B cell (primary cell): ENCODE measurements around the gene CASP12. TPM values are rescaled to one million over a fixed set of nuclear protein-coding genes. Genes with fewer than 3 reads are reported as not detected.

Experiments
- ATAC-seq: fragments of 200-7000 bp; cut with Tn5 transposase; one replicate; pipeline ENCODE4 v1.10.0; 2021; ENCODE audit warnings: low read depth, mild to moderate bottlenecking, moderate number of reproducible peaks, moderate library complexity
- CTCF ChIA-PET: fragments of 350-600 bp; sonication (Branson Sonifier 250); formaldehyde crosslinking; loops from one replicate; lab custom pipeline; 2021; ENCODE audit warnings: antibody characterized with exemption, inconsistent platforms; lab: Charles Lee
- POLR2A ChIA-PET: fragments of 350-600 bp; sonication (Branson Sonifier 250); formaldehyde crosslinking; loops from one replicate; lab custom pipeline; 2021; ENCODE audit warnings: antibody characterized with exemption; lab: Charles Lee
- DNase-seq: peaks from one replicate; pipeline ENCODE4 v3.0.0; 2013
- H2AFZ ChIP-seq: 2 replicates; pipeline ENCODE4 v1.6.1; 2012; ENCODE audit warnings: mild to moderate bottlenecking, low read depth, low read length; ENCODE audit not compliant: insufficient read depth, poor library complexity, severe bottlenecking
- H3K27ac ChIP-seq, 2 donors: 1 replicate in 1 of 2; 2 replicates in 1 of 2; pipeline ENCODE4 v1.5.1; 2012 to 2013; ENCODE audit warnings: low read length in 2 of 2, mild to moderate bottlenecking in 2 of 2, moderate library complexity in 1 of 2
- H3K27me3 ChIP-seq, 4 experiments: fragments of 200-600 bp in 1 of 4; sonication (generic) in 1 of 4; replicated peaks in 1 of 4; 1 replicate in 2 of 4; 2 replicates in 2 of 4; pipeline versions ENCODE4 v1.6.1 to v1.7.0; 2013 to 2016; ENCODE audit warnings: low read length in 3 of 4, mild to moderate bottlenecking in 2 of 4, mixed read lengths in 1 of 4, moderate library complexity in 1 of 4; ENCODE audit not compliant: insufficient read depth in 4 of 4, control insufficient read depth in 3 of 4; ENCODE audit errors: control extremely low read depth in 1 of 4
- H3K36me3 ChIP-seq, 2 experiments: replicated peaks in 1 of 2; 1 replicate in 1 of 2; 2 replicates in 1 of 2; pipeline versions ENCODE4 v1.6.1 to v1.7.1; 2013; ENCODE audit warnings: low read length in 1 of 2; ENCODE audit not compliant: insufficient read depth in 2 of 2, control insufficient read depth in 1 of 2; ENCODE audit errors: control extremely low read depth in 1 of 2, extremely low read depth in 1 of 2
- H3K4me1 ChIP-seq, 2 donors: fragments of 200-600 bp in 1 of 2; sonication (generic) in 1 of 2; 1 replicate in 1 of 2; 2 replicates in 1 of 2; pipeline versions ENCODE4 v1.5.1 to v1.6.1; 2013 to 2017; ENCODE audit warnings: low read length in 2 of 2; ENCODE audit not compliant: control insufficient read depth in 2 of 2, insufficient read depth in 2 of 2
- H3K4me2 ChIP-seq: replicated peaks from 2 replicates; pipeline ENCODE3; 2012; ENCODE audit warnings: mild to moderate bottlenecking, low read depth, low read length; ENCODE audit not compliant: poor library complexity, severe bottlenecking
- H3K4me3 ChIP-seq, 5 experiments: fragments of 200-600 bp in 1 of 5; sonication (generic) in 1 of 5; 1 replicate in 3 of 5; 2 replicates in 2 of 5; pipeline versions ENCODE4 v1.5.1 to v1.7.0; 2011 to 2016; ENCODE audit warnings: low read length in 4 of 5, mild to moderate bottlenecking in 4 of 5, low read depth in 2 of 5, control low read depth in 1 of 5, moderate library complexity in 1 of 5; ENCODE audit not compliant: insufficient read depth in 1 of 5; ENCODE audit errors: control extremely low read depth in 1 of 5, extremely low read depth in 1 of 5
- H3K79me2 ChIP-seq: fragments of 200-600 bp; sonication (generic); one replicate; pipeline ENCODE4 v1.6.0; 2016; ENCODE audit warnings: low read length; ENCODE audit not compliant: control insufficient read depth, insufficient read depth
- H3K9ac ChIP-seq: fragments of 200-600 bp; sonication (generic); 2 replicates; pipeline ENCODE4 v1.6.1; 2017; ENCODE audit warnings: mild to moderate bottlenecking, low read length, moderate library complexity
- H3K9me3 ChIP-seq, 3 donors: one replicate each; pipeline versions ENCODE4 v1.6.1 to v1.7.1; 2013; ENCODE audit warnings: low read length in 2 of 3; ENCODE audit not compliant: control insufficient read depth in 2 of 3, insufficient read depth in 1 of 3; ENCODE audit errors: control extremely low read depth in 1 of 3
- H4K20me1 ChIP-seq: 2 replicates; pipeline ENCODE4 v1.6.0; 2012; ENCODE audit warnings: mild to moderate bottlenecking, low read length; ENCODE audit not compliant: insufficient read depth, control insufficient read depth, poor library complexity, severe bottlenecking
- H3K27ac Mint-ChIP-seq: one replicate; pipeline ENCODE4 v1.8.0; 2021; ENCODE audit warnings: mixed read lengths
- H3K27me3 Mint-ChIP-seq: one replicate; pipeline ENCODE4 v1.8.0; 2021; ENCODE audit warnings: mixed read lengths
- H3K4me1 Mint-ChIP-seq: one replicate; pipeline ENCODE4 v1.8.0; 2021; ENCODE audit warnings: mixed read lengths
- H3K4me3 Mint-ChIP-seq: one replicate; pipeline ENCODE4 v1.8.0; 2021; ENCODE audit warnings: mixed read lengths
- H3K9me3 Mint-ChIP-seq: one replicate; pipeline ENCODE4 v1.8.0; 2022; ENCODE audit warnings: mixed read lengths; ENCODE audit not compliant: insufficient read depth
- CTCF ChIP-seq: fragments of 200-600 bp; IDR thresholded peaks from one replicate; pipeline ENCODE4 v1.8.0; 2022; ENCODE audit warnings: antibody characterized with exemption, mild to moderate bottlenecking
- EZH2 ChIP-seq: IDR thresholded peaks from 2 replicates; pipeline ENCODE4 v1.6.1; 2012; ENCODE audit warnings: borderline replicate concordance, low read depth, mild to moderate bottlenecking, moderate library complexity, low read length; ENCODE audit not compliant: insufficient read depth, poor library complexity, severe bottlenecking
- WGBS: methylation state at CpG from one replicate; pipeline ENCODE4 v1.1.5; 2013; ENCODE audit warnings: missing lambda C conversion rate; ENCODE audit not compliant: insufficient coverage; 5-methylcytosine and 5-hydroxymethylcytosine counted together
- intact Hi-C: fragments of 100-400 bp; cut with micrococcal nuclease; formaldehyde crosslinking; loops from one replicate; pipeline ENCODE4 v1.10.0; 2022
- polyA plus RNA-seq: library from polyadenylated mRNA; depleted of rRNA; stranded (reverse); fragments of >200 nt; gene quantifications from 2 replicates; pipeline ENCODE4 v1.2.3, GENCODE V29; 2012
- total RNA-seq, 2 donors: library from RNA; stranded (reverse); fragments of 120-200 nt in 1 of 2; gene quantifications; 1 replicate in 1 of 2; 2 replicates in 1 of 2; pipeline versions ENCODE4 v1.2.3 to v1.2.4, GENCODE V29; 2013 to 2022

Gene CASP12
- total and polyA plus RNA-seq, 2 donors (not counting 1 experiment from before 2014, with no cell fraction given), result 0.09 TPM; not detected in 1

GRCh38 chr11:104837969-104838639 lies 60.2 kb downstream of the CASP12 start:
- Histone ChIP-seq H3K27me3 (no peaks in the 10 kb centered on the region), H3K27ac (peak overlapping the region in 1 of 2 donors; percentile 29), H3K4me1 (peaks cover 11 to 18% of the 10 kb centered on the region in 2 donors), H3K79me2 (no peaks in the 10 kb centered on the region), H3K4me2 (peak overlapping the region; percentile 55), H3K36me3 (no peaks in the 10 kb centered on the region), H3K9ac (peak overlapping the region; percentile 18), H4K20me1 (no peaks in the 10 kb centered on the region), H3K9me3 (peaks cover 0 to 7% (median 4%) of the 10 kb centered on the region in 3 donors), H2AFZ (peak overlapping the region; percentile 3), H3K4me3 (peak overlapping the region in 1 of 5 experiments; percentile 17)
- intact Hi-C loops, result loop anchor here (5.0 kb wide), 1 partner anchor 41 kb away; no protein-coding TSS in a partner anchor
- ChIA-PET CTCF (no interaction called here), POLR2A (no interaction called here)
- peaks cover 31% of the 10 kb centered on the region for H3K4me1 Mint-ChIP-seq
- TF ChIP-seq CTCF (no peak), EZH2 (no peak)
- no peaks in the 10 kb centered on the region for H3K27me3 Mint-ChIP-seq
- 0% methylated on average over 1 of the region's 5 CpGs for WGBS
- peak overlapping the region; percentile 64 for H3K4me3 Mint-ChIP-seq
- peak; percentile 94 for ATAC-seq
- peak; percentile 51 for DNase-seq
- H3K27ac Mint-ChIP-seq, result no peak overlapping the region
- H3K9me3 Mint-ChIP-seq, result peaks cover 6% of the 10 kb centered on the region

GRCh38 chr11:104836691-104837090 lies 61.6 kb downstream of the CASP12 start:
- TF ChIP-seq CTCF, result no peak
- TF ChIP-seq EZH2, result no peak
- WGBS, result no CpG with 5 or more reads among the region's 2 CpGs
- H4K20me1 ChIP-seq, result no peaks in the 10 kb centered on the region
- POLR2A ChIA-PET, result no interaction called here
- peaks cover 11 to 18% of the 10 kb centered on the region in 2 donors for H3K4me1 ChIP-seq
- H3K79me2 ChIP-seq, result no peaks in the 10 kb centered on the region
- H3K27ac ChIP-seq, result no peak overlapping the region
- CTCF ChIA-PET, result no interaction called here
- Mint-ChIP-seq H3K27me3 (no peaks in the 10 kb centered on the region), H3K9me3 (peaks cover 10% of the 10 kb centered on the region), H3K27ac (no peak overlapping the region), H3K4me3 (no peak overlapping the region), H3K4me1 (peaks cover 25% of the 10 kb centered on the region)
- no peaks in the 10 kb centered on the region for H3K27me3 ChIP-seq
- H3K4me3 ChIP-seq, result no peak overlapping the region
- no peak overlapping the region for H2AFZ ChIP-seq
- no peak overlapping the region for H3K4me2 ChIP-seq
- H3K9me3 ChIP-seq, result peaks cover 0 to 7% (median 4%) of the 10 kb centered on the region in 3 donors
- no peaks in the 10 kb centered on the region for H3K36me3 ChIP-seq
- H3K9ac ChIP-seq, result no peak overlapping the region
- DNase-seq (no peak), ATAC-seq (no peak)
- intact Hi-C loops, result loop anchor here (5.0 kb wide), 1 partner anchor 39 kb away; no protein-coding TSS in a partner anchor
